OCI-LY3 (cell line): Measurements from ENCODE around the gene ZNF746.

Source experiments
- H2AFZ ChIP-seq: fragments of 200-600, 300-600 bp; shearing (Covaris generic); 2 replicates; pipeline ENCODE4 v1.6.0; 2014; ENCODE audit warnings: antibody characterized with exemption, low read depth, low read length
- H3K27ac ChIP-seq: fragments of 200-600, 300-600 bp; sonication (generic); 2 replicates; pipeline ENCODE4 v1.5.1; 2014; ENCODE audit warnings: mild to moderate bottlenecking, low read length, moderate library complexity, mixed read lengths
- H3K27me3 ChIP-seq: fragments of 200-600, 300-600 bp; sonication (generic); 2 replicates; pipeline ENCODE4 v1.6.1; 2014; ENCODE audit warnings: low read depth, low read length, mixed read lengths
- H3K36me3 ChIP-seq: fragments of 200-600, 300-600 bp; sonication (generic); replicated peaks from 2 replicates; pipeline ENCODE3; 2014; ENCODE audit warnings: low read depth, low read length, mixed read lengths
- H3K4me1 ChIP-seq: fragments of 300-600, 200-600 bp; sonication (generic); 2 replicates; pipeline ENCODE4 v1.6.1; 2014; ENCODE audit warnings: low read length, mixed read lengths
- H3K4me2 ChIP-seq: fragments of 200-600, 300-600 bp; sonication (generic); 2 replicates; pipeline ENCODE4 v1.6.1; 2014; ENCODE audit warnings: low read length, mixed read lengths
- H3K4me3 ChIP-seq: fragments of 300-600, 200-600 bp; sonication (generic); 2 replicates; pipeline ENCODE4 v1.5.1; 2014; ENCODE audit warnings: antibody characterized with exemption, mild to moderate bottlenecking, low read length, moderate library complexity
- H3K79me2 ChIP-seq: fragments of 300-600, 200-600 bp; shearing (Covaris generic); 2 replicates; pipeline ENCODE4 v1.6.1; 2014; ENCODE audit warnings: mild to moderate bottlenecking, low read length, mixed read lengths
- H3K9ac ChIP-seq: fragments of 300-600, 200-600 bp; shearing (Covaris generic); 2 replicates; pipeline ENCODE4 v1.6.0; 2014; ENCODE audit warnings: mild to moderate bottlenecking, low read length, moderate library complexity
- H3K9me3 ChIP-seq: fragments of 200-600, 300-600 bp; shearing (Covaris generic); 2 replicates; pipeline ENCODE4 v1.6.1; 2014; ENCODE audit warnings: low read length, mixed read lengths; ENCODE audit not compliant: insufficient read depth
- H4K20me1 ChIP-seq: fragments of 200-600, 300-600 bp; sonication (generic); 2 replicates; pipeline ENCODE4 v1.6.1; 2016; ENCODE audit warnings: low read length, mixed read lengths; ENCODE audit not compliant: insufficient read depth
- EZH2phosphoT487 ChIP-seq: fragments of 200-600 bp; shearing (Covaris generic); IDR thresholded peaks from 2 replicates; pipeline ENCODE4 v1.6.1; 2018; ENCODE audit warnings: antibody characterized with exemption, mixed run types, low read depth
- TF ChIP-seq, protein P1 (sequence below): fragments of 200-600, 300-600 bp; sonication (generic); IDR thresholded peaks from 2 replicates; pipeline ENCODE4 v1.5.1; 2014; ENCODE audit warnings: antibody characterized with exemption, low read length, low read depth

Gene ZNF746

DNA sequence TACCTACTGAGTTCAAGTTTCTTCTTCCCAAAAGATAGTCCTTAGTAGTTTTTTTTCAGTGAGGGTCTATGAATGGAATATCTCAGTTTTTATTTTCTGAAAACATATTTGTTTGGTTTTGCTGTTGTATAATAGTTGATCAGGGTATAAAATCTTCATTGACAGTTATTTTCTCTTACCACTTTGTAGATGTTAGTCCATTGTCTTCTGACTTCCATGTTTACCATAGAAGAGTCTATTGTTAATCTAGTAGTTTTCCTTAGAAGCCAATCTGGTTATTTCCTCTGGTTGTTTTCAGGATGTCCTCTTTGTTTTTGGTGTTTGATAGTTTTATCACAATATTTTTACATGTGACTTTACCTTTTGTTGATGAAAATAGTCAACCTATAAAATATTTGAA, 31.2 kb downstream of the ZNF746 start:
- TF ChIP-seq EZH2phosphoT487 = no peak
- TF ChIP-seq, protein P1, sequence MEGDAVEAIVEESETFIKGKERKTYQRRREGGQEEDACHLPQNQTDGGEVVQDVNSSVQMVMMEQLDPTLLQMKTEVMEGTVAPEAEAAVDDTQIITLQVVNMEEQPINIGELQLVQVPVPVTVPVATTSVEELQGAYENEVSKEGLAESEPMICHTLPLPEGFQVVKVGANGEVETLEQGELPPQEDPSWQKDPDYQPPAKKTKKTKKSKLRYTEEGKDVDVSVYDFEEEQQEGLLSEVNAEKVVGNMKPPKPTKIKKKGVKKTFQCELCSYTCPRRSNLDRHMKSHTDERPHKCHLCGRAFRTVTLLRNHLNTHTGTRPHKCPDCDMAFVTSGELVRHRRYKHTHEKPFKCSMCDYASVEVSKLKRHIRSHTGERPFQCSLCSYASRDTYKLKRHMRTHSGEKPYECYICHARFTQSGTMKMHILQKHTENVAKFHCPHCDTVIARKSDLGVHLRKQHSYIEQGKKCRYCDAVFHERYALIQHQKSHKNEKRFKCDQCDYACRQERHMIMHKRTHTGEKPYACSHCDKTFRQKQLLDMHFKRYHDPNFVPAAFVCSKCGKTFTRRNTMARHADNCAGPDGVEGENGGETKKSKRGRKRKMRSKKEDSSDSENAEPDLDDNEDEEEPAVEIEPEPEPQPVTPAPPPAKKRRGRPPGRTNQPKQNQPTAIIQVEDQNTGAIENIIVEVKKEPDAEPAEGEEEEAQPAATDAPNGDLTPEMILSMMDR = no peak
- no peak overlapping the region for H3K4me3 ChIP-seq
- no peak overlapping the region for H3K27ac ChIP-seq
- H3K27me3 ChIP-seq = no peaks in the 10 kb centered on the region
- no peak overlapping the region for H2AFZ ChIP-seq
- no peaks in the 10 kb centered on the region for H3K79me2 ChIP-seq
- no peak overlapping the region for H3K9ac ChIP-seq
- no peaks in the 10 kb centered on the region for H3K9me3 ChIP-seq
- H4K20me1 ChIP-seq = no peaks in the 10 kb centered on the region
- no peaks in the 10 kb centered on the region for H3K4me1 ChIP-seq
- peaks cover 10% of the 10 kb centered on the region for H3K36me3 ChIP-seq
- H3K4me2 ChIP-seq = no peak overlapping the region

DNA sequence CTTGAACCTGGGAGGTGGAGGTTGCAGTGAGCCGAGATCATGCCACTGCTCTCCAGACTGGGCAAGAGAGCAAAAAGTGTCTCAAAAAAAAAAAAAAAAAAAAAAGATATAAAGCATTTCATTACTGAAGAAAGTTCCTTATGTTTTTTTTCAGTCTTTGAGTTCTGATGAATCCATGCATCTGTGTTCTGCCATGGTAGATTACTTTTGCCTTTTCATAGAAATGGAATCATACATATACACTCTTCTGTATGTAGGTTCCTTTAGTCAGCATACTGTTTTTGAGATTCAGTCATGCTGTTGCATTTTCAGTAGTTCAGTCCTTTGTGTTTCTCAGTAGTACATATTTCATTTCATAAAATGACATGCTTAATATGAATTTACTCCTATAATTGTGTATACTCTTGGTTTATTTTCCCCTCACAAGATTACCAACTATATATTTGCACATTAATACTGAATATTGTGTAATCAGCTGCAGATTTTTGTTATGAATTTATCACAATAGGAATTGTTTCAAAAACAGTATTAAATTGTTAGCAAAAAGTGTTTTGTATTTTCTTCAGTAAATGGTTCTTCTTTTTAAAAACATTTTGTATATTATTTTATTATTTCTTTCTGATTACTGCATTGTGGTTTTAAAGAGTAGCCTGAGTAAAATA, 34.0 kb downstream of the ZNF746 start:
- no peak overlapping the region for H2AFZ ChIP-seq
- peaks cover 18% of the 10 kb centered on the region for H3K79me2 ChIP-seq
- H3K27me3 ChIP-seq = no peaks in the 10 kb centered on the region
- H3K4me1 ChIP-seq = peaks cover 7% of the 10 kb centered on the region
- TF ChIP-seq, protein P1 = no peak
- TF ChIP-seq EZH2phosphoT487 = no peak
- H3K4me3 ChIP-seq = no peak overlapping the region
- no peak overlapping the region for H3K4me2 ChIP-seq
- peaks cover 4% of the 10 kb centered on the region for H3K36me3 ChIP-seq
- H3K27ac ChIP-seq = no peak overlapping the region
- no peaks in the 10 kb centered on the region for H4K20me1 ChIP-seq
- no peaks in the 10 kb centered on the region for H3K9me3 ChIP-seq
- no peak overlapping the region for H3K9ac ChIP-seq

DNA sequence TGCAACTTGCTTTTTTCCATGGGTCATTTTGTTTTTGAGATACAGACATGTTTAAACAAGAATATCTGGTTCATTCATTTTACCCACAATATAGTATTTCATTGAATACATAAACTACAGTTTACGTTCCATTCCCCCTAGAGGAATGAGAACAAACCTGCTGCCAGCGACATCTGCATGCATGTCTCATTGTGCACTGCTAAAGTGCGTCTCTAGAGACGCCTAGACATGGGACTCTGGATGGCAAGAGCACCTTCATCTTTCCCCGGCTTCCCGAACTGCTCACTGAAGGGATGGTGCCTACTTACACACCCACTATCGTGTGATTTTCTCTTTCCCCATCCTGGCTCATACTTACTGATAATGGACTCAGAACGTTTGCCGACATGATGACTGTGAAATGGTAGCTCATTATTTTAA, 35.5 kb downstream of the ZNF746 start:
- H3K4me3 ChIP-seq = no peak overlapping the region
- H2AFZ ChIP-seq = no peak overlapping the region
- H3K79me2 ChIP-seq = peaks cover 33% of the 10 kb centered on the region
- no peak overlapping the region for H3K4me2 ChIP-seq
- H3K9me3 ChIP-seq = no peaks in the 10 kb centered on the region
- H3K9ac ChIP-seq = no peak overlapping the region
- no peak for TF ChIP-seq EZH2phosphoT487
- TF ChIP-seq, protein P1 = no peak
- H4K20me1 ChIP-seq = no peaks in the 10 kb centered on the region; the same call in 1 of the 2 replicates
- peaks cover 16% of the 10 kb centered on the region for H3K4me1 ChIP-seq
- H3K27ac ChIP-seq = no peak overlapping the region
- H3K27me3 ChIP-seq = no peaks in the 10 kb centered on the region
- peaks cover 4% of the 10 kb centered on the region for H3K36me3 ChIP-seq

DNA sequence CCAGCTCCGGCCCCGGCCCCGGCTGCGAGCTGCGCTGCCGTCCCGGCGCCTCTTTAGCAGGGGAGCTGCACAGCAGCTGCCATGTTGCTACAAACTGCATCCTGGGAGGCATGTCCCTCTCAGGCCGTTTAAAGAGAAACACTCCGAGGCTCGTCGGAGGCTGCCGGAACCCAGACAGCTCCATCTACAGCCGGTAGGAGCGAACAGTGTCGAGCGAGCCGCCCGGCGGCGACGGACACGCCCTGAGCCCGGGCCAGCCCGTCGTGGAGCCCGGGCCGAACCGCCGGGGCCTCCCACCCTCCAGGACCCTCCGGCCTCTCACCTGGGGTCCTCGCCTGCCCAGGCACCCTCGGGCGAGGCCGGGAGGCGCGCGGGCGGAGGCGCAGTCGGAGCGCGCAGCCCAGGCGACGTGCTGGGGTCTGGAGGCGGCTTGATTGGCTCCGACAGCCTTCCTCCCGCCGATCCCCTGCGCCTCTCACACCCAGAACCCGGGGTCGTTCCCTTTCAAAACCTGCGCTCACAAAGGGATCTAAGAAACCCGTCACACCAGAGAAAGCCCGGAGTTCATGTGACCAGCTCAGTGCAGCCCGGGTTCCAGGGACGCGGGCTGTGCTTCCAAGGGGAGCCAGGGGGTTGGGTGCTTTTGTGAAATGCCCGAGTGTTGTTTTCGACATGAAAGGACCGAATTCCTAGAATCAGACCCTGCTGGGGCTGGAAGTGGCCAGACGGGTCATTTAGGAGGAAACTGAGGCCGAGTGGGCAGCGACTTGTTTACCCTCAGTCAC, 36.9 kb downstream of the ZNF746 start, which contains the start of gene ZNF777:
Gene ZNF777, minus strand, starts transcription at position 570 of the 785 bp plus-strand sequence. CDS start 5,040 bp downstream, outside the sequence.
- peak within 1 kb of the TSS; percentile 68 for H3K9ac ChIP-seq
- H2AFZ ChIP-seq = peak within 1 kb of the TSS; percentile 93
- peaks cover 38% of the 10 kb centered on the region for H3K79me2 ChIP-seq
- H3K27ac ChIP-seq = peak within 1 kb of the TSS; percentile 14
- peak within 1 kb of the TSS; percentile 90 for H3K4me3 ChIP-seq
- H4K20me1 ChIP-seq = no peaks in the 10 kb centered on the region; the same call in 1 of the 2 replicates
- peaks cover 18% of the 10 kb centered on the region for H3K4me1 ChIP-seq
- TF ChIP-seq, protein P1 = peak; percentile 48
- TF ChIP-seq EZH2phosphoT487 = no peak
- peaks cover 4% of the 10 kb centered on the region for H3K36me3 ChIP-seq
- no peaks in the 10 kb centered on the region for H3K27me3 ChIP-seq
- H3K4me2 ChIP-seq = peak within 1 kb of the TSS; percentile 78
- H3K9me3 ChIP-seq = no peaks in the 10 kb centered on the region
